ENCODE results near the gene DIAPH2.
"Not testable (repeated sequence)": the region's sequence is repeated elsewhere in the genome, so short reads cannot be mapped to it uniquely, and the experiment has no call there.

Gene DIAPH2

DNA sequence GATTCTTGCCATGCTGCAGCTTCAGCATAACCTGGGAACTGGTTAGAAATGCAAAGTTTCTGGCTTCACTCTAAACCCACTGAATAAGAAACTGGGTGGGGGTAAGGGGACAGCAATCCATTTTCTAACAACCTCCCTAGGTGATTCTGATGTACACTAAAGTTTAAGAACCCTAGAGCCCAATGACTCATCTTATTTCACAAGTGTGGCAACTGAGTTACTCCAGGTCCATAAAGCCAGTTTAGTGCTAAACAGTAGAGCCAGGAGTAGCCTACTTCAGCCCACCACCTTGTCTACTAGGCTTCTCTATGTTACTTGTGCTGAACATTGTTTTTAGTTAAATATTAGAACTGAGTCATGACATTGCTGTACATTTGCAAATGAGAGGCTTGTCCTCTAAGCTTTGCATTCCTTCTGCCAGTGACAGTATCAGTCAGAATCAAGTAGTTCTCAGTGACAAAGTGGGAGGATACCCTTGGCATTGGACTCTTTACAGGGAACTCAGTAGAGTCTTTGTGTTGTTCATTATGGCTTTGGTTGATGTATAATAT lies 717.0 kb downstream of the DIAPH2 start:
- peak; percentile 20 for DNase-seq

DNA sequence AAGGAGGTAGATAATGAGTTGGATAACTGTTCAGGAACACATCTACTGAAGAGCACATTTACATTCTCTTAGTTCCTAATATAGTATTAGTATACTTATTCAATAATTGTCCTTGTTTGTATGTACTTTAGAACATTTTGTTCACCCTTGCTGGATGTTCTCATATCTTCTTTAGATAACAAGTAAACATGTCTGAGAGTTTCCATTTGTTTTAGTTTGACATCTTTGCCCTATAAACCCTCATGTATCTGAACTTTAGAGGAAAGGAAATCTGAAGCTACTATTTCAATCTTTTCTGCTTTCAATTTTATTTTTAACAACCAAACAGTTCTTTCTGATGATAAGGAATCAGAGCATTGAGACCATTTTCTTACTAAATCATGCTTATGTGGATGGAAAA lies 717.7 kb downstream of the DIAPH2 start:
- no peak for DNase-seq

- DNase-seq: peak; percentile 65
These were observed 718.3 kb downstream of the DIAPH2 start for GRCh38 chrX:97402903-97403302.

DNA sequence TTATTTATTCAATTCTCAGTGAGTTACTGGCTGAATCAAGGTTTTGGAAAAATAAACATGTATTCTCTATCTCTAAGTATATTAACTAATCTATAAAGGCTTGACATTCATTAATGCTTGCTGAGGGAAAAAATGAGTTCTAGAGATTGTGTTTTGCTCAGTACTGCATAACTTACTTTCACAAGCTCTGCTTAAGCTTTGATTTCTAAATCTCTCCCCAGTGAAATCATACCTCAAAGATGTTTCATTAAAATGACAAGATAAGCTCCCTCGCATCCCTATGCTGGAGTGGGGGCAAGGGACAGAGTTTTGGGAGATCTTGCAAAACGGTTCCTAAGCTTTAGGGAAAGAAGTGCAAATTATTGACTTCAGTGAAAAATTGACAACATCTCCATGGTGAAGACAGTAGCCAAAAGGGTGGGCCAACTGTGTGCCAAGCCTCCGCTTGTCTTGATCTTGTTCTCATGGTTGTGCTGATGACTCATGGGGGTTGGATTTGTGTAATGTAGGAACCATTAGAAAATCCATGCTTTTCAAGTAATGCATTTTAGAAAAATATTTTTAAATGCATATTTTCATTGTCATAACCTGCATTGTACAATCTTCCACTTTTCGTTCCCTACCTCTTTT lies 720.5 kb downstream of the DIAPH2 start:
- DNase-seq: no peak

DNA sequence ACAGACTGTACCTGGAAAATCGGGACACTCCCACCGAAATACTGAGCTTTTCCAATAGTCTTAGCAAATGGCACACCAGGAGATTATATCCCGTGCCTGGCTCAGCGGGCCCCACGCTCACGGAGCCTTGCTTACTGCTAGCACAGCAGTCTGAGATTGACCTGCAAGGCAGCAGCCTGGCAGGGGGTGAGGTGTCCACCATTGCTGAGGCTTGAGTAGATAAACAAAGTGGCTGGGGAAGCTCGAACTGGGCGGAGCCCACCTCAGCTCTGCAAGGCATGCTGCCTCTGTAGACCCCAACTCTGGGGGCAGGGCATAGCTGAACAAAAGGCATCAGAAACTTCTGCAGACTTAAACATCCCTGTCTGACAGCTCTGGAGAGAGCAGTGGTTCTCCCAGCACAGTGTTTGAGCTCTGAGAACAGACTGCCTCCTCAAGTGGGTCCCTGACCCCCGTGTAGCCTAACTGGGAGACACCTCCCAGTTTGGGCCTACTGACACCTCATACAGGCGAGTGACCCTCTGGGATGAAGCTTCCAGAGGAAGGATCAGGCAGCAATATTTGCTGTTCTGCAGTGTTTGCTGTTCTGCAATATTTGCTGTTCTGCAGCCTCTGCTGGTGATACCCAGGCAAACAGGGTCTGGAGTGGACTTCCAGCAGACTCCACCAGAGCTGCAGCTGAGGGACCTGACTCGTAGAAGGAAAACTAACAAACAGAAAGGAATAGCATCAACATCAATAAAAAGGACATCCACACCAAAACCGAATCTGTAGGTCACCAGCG lies 725.2 kb downstream of the DIAPH2 start:
- not testable (repeated sequence) for DNase-seq

GRCh38 chrX:97416461-97416860 lies 731.8 kb downstream of the DIAPH2 start:
- no peak for DNase-seq

DNA sequence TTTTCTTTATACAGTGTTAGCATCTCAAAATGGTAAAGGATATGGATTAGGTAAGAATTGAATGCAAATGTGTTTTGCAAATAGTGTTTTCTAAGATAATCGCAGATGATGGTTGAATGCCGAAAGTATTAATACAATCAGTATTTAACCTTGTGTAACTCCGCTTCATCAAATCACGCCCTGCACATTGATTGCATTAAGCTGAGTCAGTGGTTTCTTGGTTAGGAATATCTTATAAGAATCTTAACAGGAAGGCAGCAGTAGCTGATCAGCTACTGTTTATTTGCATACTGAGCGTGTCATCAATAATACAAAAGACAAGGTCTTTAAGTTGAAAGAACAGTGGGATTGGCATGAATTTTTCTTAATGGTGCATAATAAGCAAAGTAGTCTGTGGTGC lies 744.5 kb downstream of the DIAPH2 start:
- no peak for DNase-seq

DNA sequence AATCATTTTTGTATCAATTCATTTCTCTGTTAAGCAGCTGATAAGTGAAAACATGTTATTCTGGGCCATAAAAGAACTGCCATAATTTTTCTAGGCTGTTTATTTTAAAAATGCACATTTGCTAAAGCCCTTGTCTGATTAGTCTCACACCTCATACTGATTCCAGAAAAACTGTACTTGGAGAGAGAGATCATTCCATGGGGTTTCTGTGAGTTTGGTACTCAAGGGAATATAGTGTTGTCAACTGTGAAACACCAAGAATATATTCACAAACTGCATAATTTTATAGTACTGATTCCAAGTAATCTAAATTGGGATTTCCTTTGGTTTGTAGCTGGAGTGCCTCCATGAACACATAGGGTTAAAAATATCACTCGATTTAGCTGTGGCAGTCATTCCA lies 746.6 kb downstream of the DIAPH2 start:
- no peak for DNase-seq

GRCh38 chrX:97446298-97446882 lies 761.7 kb downstream of the DIAPH2 start:
- no peak for DNase-seq

DNA sequence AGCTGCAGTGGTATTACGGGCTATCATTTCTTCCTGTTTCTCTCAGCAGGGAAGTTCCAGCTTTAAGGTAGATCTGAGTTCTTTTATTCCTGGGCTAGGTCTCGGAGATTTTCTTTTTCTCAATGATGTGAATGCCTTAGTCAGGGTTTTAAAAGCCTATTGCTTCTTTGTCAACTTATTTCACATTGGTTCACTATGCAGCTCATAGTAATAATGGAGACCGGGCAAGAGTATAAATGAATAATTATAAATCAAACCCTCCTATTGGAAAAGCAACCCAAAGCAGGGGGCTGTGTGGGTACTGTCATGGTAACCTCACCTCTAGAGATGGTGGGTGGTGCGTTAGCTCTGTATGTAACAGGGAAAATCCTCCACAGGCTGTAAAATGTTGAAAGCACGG lies 762.7 kb downstream of the DIAPH2 start:
- no peak for DNase-seq

DNA sequence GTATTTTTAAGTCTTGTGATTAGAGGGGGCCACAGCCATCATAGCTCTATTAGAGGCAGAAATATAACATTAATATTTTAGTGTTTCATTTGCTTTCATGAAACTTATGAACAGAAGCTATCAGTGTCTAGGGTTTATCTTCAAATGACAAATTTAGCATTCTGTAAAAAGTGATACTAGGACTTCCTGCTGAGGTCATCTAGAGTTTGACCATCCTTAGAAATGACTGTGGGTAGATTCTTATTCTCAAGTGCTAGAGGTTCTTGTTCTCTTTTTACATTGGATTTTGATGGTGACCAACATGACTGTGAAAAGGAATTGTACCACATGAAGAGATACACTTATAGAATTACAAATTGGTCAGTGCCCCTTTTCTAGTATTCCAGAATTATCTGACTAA lies 767.6 kb downstream of the DIAPH2 start:
- no peak for DNase-seq

DNA sequence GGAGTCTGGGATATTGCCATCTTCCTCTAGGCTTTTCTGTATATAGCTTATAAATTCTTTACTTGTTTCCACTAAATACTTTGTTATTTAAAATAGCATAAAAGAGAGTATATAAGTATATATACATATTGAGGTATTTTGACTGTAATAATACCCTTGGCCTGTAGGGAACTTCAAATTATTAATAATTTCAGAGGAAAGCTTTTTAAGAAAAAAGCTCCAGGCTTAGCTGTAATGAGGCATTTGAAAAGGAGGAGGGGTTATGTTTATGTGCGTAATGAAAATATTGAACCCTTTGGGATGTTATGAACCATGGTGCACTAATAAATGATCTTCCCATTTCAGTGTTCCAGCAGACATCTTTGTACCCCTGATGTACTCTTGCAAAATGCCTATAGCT lies 777.1 kb downstream of the DIAPH2 start:
- DNase-seq: no peak

DNA sequence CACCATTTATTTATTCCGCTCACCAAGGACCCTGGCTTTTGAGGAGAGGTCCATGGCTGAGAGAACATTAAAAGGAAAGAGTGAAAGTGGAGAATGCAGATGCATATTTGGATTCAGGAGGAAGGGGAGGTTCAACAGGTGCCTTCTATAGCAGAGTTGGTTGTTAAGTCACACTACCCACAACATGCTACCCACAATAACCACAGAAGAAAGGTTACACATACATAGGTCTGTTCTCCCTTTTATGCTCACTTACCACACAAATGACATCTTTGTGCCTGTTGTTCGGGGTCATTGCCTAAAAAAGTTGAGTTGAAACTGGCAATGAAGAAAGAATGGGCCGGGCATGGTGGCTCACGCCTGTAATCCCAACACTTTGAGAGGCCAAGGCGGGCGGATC lies 786.4 kb downstream of the DIAPH2 start:
- peak; percentile 16 for DNase-seq

DNA sequence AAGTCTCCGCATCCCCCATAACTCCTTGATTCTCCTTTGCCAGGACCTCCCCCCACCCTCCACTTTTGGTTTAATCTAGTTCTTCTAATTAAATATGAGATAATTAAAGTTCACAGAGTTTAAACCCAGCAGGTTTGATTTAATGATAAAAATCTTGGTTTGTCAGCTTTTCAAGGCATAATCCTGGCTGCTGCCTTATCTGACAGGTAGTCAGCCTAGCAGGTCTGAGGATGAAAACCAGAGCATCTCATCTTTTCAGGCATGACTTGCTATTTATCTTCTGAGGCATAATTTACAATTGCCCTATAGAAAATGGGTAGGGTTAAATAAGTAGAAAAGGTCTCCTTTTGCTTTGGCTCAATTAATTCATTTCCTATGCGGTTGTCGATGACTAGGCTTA lies 790.3 kb downstream of the DIAPH2 start:
- no peak for DNase-seq

- no peak for DNase-seq
These were observed 794.7 kb downstream of the DIAPH2 start for GRCh38 chrX:97479106-97479890.

GRCh38 chrX:97481228-97481627 lies 796.6 kb downstream of the DIAPH2 start:
- no peak for DNase-seq

- DNase-seq: no peak
These were observed 798.1 kb downstream of the DIAPH2 start for GRCh38 chrX:97482666-97483300.

DNA sequence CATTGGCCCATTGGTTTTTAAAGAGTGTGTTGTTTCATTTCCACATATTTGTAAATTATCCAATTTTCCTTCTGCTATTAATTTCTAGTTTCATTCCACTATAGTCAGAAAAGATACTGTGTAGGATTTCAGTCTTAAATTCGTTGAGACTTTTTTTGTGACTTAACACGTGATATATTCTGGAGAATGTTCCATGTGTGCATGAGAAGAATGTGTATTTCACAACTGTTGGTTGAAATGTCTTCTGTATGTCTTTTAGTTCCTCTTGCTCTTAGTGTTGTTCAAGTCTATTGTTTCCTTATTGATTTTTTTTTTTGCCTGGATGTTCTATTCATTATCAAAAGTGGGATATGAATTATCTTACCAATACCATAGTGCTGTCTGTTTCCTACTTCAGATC lies 806.0 kb downstream of the DIAPH2 start:
- no peak for DNase-seq

- peak; percentile 56 for DNase-seq
These were observed 810.2 kb downstream of the DIAPH2 start for GRCh38 chrX:97494756-97495372.

GRCh38 chrX:97498093-97498492 lies 813.5 kb downstream of the DIAPH2 start:
- DNase-seq: no peak

GRCh38 chrX:97504431-97504830 lies 819.8 kb downstream of the DIAPH2 start:
- no peak for DNase-seq

- DNase-seq: no peak
These were observed 833.1 kb downstream of the DIAPH2 start for GRCh38 chrX:97517763-97518162.
